Kidney tubule cell (primary cell): ENCODE results near the gene GPC6.

Source experiments
- DNase-seq: peaks from one replicate; pipeline ENCODE4 v3.0.0-alpha.2; 2018; ENCODE audit warnings: low spot score

The GPC6 gene

GRCh38 chr13:93589788-93590187 lies 363.2 kb downstream of the GPC6 start:
- no peak for DNase-seq

GRCh38 chr13:93603043-93603442 lies 376.4 kb downstream of the GPC6 start:
- DNase-seq, result peak; percentile 84

- DNase-seq, result no peak
Measured at GRCh38 chr13:93614776-93615175, 388.2 kb downstream of the GPC6 start.

- DNase-seq, result no peak
Measured at GRCh38 chr13:93620181-93620765, 393.7 kb downstream of the GPC6 start.

GRCh38 chr13:93621051-93621450 lies 394.4 kb downstream of the GPC6 start:
- no peak for DNase-seq

DNA sequence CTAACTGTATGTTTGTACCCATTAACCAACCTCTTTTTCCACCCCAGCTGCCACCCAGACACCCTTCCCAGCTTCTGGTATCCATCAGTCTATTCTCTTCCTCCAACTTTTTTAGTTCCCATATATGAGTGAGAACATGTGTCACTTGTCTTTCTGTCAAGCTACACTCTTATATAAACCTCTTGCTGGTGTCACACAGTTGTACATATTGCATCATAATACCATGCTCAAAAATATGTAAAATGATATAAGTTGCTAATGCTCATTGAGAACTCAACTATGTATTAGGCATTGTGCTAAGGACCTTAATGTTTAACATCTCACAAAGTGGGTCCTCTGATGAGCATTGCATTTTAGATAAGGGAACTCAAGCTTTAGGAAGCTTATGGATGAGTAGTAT lies 395.4 kb downstream of the GPC6 start:
- no peak for DNase-seq

GRCh38 chr13:93624311-93624777 lies 397.7 kb downstream of the GPC6 start:
- no peak for DNase-seq

- DNase-seq, result no peak
Measured at GRCh38 chr13:93625536-93625935, 398.9 kb downstream of the GPC6 start.

- no peak for DNase-seq
Measured at GRCh38 chr13:93628136-93628797, 401.7 kb downstream of the GPC6 start.

- no peak for DNase-seq
Measured at GRCh38 chr13:93635616-93636032, 409.0 kb downstream of the GPC6 start.

- DNase-seq, result no peak
Measured at GRCh38 chr13:93637852-93638251, 411.2 kb downstream of the GPC6 start.

DNA sequence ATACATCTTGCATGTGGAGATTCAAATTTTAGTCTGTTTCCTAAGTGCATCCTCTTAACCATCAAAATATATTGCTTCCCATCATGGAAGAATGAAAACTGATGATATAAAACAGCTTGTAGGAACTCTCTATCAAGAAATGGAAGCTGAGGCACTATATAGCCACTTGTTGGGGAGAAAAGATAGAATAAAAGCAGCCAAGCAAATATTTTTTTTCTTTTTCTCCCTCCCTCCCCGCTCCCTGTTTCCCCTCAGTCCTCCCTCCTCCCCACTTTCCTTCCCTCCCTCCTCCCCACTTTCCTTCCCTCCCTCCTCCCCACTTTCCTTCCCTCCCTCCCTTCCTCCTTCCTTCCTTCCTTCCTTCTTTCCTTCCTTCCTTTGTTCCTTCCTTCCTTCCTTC lies 413.8 kb downstream of the GPC6 start:
- DNase-seq, result no peak

DNA sequence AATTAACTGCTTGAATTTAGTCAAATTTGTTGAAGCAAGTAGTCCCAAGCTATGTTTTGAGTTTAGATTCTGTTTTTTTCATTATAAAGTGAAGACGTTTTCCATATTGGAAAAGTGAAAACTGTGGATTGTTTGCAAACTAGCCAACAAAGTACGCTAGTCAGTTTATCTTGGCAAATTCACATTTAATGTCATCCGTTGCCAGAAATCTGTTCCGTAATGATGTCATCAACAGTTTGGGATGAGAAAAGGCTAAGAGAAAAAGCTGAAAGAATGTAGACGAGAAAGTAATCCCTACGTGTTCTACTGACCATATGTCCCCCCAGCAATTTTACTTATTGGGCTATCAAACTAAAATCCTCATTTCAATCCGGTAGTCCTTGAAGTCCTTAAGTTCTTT lies 419.6 kb downstream of the GPC6 start:
- DNase-seq, result no peak

DNA sequence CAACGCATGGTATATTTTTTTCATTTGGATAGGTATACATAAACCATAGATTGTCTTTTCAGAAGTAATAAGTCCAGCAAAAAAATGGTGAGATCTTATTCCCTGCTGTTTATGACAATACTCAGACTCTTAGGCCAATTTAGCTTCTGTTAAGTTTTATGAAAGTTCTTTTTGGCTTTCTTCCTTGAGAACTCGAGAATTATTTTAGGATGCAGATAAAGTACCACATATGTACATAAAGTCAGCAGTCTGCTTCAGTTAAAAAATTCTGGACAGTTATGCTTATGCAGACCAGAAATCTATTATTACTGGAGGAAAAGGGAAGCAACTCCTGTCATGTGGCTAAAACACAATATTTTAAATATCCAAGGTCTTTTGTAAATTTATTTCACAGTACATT lies 422.9 kb downstream of the GPC6 start:
- DNase-seq, result no peak

DNA sequence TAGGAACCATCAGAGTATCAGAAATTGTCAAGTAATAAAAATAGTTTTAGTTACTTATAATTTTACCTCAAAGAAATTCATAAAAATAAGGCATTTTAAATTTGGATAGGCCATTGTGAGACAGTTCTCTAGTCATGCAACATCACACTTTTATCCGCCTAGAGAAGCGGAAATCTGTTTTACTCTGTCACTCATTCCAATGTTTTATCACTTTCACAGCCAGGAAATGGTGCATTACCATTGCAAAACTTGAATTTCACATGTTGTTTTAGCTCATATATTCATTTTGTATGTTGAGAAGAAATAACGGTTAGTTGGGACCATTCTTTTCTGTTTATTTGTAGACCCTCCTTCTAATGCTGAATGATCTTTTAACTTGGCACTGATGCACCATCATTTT lies 427.2 kb downstream of the GPC6 start:
- no peak for DNase-seq

DNA sequence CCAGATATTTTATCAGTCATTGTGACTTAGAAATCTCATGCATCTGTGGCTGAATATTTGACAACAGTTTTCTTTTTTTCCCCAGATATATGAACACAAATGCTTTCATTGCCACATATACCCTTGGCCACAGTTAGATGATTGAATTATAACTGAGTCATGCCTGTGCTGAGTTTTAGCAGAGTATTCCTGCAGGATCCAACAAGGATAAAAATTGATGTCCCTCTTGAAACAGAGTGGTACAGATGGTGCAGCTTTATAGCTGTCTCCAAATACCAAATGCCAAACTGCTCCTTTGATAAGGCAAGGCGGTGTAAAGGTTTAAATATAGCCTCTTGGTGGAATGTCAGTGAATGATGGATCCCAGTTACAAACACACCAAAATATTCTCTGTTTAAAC lies 428.5 kb downstream of the GPC6 start:
- DNase-seq, result no peak

- no peak for DNase-seq
Measured at GRCh38 chr13:93660391-93661063, 433.9 kb downstream of the GPC6 start.

DNA sequence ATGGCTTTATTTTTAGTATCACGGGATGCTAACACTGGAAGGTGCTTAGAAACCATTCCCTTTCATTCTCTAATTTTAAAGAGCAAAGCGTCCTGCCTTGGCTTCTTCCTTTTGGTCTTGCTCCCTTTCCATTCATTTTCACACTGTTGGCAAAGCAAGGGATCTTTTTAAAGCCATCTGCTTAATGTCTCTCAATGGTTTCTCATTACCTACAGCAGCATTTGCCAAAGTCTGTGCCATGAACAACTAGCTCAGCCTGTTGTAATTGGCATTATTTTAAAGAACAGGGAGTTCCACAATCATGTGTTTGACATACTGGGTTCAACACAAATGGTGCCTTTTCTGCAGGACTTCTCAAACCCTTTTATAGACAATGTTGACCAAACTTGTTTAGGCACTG lies 444.3 kb downstream of the GPC6 start:
- DNase-seq, result no peak

- DNase-seq, result peak; percentile 33
Measured at GRCh38 chr13:93672996-93673395, 446.4 kb downstream of the GPC6 start.

DNA sequence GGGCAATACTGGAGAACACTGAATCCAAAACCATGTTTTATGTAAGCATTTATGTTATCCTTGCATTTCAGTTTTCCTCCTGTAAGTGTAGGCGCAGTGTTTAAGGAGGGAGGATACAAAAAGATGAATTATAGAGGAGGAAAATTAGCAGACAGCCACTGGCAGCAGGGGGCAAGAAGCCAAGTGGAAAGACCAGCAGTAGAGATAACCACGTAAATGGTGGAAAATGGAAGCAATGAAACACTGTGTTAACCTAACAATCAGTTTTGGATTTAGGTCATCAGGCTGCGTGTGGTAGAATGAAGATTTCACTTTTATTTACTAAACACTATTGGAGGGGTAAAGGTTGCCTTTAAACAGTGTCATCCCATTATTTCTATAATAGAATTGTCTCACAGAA lies 447.3 kb downstream of the GPC6 start:
- DNase-seq, result no peak

DNA sequence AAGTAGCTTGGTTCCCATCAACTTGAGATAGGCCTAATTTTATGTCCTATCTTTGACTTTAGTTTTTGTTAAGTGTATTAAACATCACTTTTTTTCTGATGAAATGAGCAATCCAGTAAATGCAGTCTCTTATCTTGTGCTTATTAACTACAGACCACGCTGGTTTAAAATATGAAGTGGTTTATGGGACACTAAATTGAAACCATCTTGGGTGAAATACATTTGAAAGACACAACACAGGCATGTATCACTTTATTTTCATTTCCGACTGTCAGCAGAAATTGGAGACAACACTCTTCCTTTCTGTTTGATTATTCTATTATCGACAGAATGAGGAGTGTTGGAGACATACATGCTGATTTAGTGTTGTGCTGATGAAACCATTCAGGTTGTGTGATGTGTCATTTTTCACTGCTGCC lies 447.7 kb downstream of the GPC6 start:
- DNase-seq, result no peak

DNA sequence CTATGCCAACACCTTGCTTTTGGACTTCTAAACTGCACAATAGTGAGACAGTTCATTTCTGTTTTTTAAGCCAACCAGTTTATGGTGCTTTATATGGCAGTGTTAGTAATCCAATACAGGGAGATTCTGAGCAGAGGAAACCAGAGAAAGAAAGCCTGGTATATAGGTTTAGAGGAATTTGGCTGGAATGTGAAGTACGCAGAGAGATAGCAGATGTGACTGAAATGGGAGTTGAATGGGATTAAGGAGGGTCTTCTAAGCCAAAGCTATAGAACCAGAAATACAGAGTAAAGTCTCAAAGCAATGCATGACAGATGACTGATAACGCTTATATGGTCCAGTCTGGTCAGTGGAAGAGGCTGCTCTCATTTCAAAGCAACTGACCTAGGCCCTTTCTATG lies 453.7 kb downstream of the GPC6 start:
- DNase-seq, result no peak

DNA sequence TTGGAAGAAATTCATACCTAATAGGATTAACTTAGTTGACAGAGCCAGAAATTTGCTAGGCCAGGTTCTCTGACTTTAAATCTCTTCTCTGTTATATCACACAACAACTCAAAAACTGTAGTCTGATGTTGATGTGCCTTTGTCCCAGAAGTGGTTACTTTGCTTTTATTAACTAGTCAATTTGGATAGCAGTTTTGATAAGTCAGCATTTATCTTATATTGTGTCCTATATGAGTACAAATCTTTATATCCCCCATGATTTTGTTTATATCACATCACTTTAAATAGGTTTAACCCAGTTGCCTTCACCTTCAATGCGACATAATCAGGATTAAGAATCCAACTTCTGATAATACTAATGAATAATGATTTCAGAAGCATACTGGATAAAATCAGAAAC lies 459.3 kb downstream of the GPC6 start:
- no peak for DNase-seq

- DNase-seq, result no peak
Measured at GRCh38 chr13:93686399-93686798, 459.8 kb downstream of the GPC6 start.
